HG03064 (cell line): ENCODE results near the gene TTC21A.
"Not testable (repeated sequence)": the region's sequence is repeated elsewhere in the genome, so short reads cannot be mapped to it uniquely, and the experiment has no call there.

Source experiments
- ATAC-seq: cut with Tn5 transposase; IDR thresholded peaks from one replicate; pipeline ENCODE4 v1.9.1; 2021; ENCODE audit warnings: low read depth; ENCODE audit not compliant: unreplicated experiment

The TTC21A gene, protein sequence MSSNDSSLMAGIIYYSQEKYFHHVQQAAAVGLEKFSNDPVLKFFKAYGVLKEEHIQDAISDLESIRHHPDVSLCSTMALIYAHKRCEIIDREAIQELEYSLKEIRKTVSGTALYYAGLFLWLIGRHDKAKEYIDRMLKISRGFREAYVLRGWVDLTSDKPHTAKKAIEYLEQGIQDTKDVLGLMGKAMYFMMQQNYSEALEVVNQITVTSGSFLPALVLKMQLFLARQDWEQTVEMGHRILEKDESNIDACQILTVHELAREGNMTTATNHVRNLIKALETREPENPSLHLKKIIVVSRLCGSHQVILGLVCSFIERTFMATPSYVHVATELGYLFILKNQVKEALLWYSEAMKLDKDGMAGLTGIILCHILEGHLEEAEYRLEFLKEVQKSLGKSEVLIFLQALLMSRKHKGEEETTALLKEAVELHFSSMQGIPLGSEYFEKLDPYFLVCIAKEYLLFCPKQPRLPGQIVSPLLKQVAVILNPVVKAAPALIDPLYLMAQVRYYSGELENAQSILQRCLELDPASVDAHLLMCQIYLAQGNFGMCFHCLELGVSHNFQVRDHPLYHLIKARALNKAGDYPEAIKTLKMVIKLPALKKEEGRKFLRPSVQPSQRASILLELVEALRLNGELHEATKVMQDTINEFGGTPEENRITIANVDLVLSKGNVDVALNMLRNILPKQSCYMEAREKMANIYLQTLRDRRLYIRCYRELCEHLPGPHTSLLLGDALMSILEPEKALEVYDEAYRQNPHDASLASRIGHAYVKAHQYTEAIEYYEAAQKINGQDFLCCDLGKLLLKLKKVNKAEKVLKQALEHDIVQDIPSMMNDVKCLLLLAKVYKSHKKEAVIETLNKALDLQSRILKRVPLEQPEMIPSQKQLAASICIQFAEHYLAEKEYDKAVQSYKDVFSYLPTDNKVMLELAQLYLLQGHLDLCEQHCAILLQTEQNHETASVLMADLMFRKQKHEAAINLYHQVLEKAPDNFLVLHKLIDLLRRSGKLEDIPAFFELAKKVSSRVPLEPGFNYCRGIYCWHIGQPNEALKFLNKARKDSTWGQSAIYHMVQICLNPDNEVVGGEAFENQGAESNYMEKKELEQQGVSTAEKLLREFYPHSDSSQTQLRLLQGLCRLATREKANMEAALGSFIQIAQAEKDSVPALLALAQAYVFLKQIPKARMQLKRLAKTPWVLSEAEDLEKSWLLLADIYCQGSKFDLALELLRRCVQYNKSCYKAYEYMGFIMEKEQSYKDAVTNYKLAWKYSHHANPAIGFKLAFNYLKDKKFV (N-terminal part only)

DNA sequence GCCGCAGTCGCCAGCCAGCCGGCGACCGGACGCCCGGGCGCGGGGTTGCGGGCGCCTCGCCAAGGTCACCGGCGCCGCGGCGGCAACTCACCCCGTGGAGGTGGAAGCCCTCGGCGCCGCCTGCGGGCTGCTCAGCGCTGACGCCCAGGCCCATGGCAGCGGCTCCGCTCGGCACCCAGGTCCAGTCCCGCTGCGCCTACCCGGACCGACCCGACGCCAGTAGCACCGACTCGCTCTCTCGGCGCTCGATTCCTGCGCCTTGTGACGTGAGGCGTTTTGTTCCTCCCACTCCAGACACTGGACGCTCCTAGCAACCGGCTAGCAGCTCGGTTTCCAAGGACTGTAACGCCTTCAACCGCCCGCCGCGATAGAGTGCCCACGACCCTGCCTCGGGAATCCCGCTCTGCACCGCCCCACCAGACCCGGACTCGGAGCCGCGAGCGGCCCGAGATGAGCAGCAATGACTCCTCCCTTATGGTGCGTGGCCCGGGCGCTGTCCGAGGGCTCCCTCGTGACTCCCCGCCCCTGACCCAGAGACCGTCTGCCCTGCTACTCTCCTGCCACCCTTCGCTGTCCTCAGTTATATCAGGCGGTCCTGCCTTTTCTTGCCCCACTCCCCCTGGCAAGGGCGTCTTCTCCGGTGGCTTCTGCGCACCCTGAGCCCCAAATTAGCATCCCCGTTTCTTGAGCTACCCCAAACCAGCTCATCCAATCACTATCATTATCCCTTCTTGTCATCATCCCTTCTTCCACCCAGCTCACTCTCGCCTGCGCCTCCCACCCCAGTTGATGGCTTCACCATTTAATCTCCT, at the start of gene TTC21A, which contains the start of gene GORASP1:
Gene TTC21A, plus strand, starts transcription at position 293 of the 812 bp plus-strand sequence. Its CDS starts 158 bp downstream, at position 451.
Gene GORASP1, minus strand, starts transcription at position 240 of the 812 bp plus-strand sequence. Its CDS starts 86 bp downstream, at position 154.
- peak; percentile 65 for ATAC-seq

DNA sequence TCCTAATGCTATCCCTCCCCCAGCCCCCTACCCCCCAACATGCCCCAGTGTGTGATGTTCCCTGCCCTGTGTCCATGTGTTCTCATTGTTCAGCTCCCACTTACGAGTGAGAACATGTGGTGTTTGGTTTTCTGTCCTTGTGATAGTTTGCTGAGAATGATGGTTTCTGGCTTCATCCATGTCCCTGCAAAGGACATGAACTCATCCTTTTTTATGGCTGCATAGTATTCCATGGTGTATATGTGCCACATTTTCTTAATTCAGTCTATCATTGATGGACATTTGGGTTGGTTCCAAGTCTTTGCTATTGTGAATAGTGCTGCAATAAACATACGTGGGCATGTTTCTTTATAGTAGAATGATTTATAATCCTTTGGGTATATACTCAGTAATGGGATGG, 46.3 kb upstream of the TTC21A start:
- not testable (repeated sequence) for ATAC-seq

- ATAC-seq: no peak
Measured at GRCh38 chr3:39062180-39062579, 45.3 kb upstream of the TTC21A start.

DNA sequence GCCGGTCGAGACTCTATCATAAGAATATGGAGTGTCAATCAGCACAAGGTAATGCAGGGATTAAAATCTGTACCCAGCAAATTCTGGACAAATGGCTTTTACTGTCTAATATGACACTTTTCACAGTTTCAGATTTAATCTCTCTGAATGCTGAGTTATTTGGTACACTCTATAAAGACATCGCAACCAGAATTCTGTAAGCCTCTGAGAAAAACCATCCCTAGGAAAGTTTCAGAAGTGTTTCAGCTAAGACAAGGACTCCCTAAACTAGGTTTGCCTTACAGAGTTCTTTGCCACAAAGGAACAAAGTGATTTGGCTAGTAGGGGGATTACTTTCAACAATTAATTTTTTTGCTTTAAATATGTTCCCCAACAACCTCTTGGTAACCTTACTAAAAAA, 44.3 kb upstream of the TTC21A start:
- no peak for ATAC-seq

DNA sequence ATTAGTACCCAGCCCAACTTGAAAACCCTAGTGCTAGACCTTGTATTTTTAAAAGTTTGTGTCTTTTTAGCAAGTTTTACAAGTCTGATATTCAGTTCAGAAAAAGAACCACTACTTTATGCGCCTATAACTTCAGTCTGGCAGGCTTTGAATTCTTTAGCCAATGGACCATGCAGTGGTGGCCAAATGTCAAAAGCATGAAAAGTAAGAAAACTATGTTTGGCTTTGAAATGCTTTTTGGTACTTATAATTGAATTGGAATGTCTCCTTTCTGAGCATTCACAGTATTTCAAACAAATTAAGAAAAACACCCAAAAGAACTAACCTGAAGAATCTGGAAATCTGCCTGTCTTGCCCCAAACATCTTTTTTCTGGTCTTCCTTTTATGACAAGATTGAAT, 42.8 kb upstream of the TTC21A start:
- ATAC-seq: no peak

DNA sequence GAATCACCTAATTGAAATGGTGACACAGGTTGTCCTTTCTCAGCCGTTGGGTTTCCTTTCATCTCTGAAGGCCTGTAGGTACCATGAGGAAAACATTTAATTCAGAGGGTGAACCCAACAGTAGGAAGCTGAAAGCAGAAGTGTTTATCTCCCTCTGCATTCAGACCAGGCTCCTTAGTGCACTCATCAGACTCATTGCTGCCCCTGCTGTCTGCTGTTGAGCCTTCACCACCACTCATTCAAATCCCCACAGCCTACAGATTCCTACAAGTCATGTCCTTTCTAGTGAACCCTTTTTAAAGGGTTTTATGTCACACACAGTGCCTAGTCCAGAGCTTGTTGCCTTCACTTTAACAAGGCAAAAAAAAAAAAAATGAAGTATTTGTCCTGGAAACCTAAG, 42.3 kb upstream of the TTC21A start:
- ATAC-seq: peak; percentile 78

DNA sequence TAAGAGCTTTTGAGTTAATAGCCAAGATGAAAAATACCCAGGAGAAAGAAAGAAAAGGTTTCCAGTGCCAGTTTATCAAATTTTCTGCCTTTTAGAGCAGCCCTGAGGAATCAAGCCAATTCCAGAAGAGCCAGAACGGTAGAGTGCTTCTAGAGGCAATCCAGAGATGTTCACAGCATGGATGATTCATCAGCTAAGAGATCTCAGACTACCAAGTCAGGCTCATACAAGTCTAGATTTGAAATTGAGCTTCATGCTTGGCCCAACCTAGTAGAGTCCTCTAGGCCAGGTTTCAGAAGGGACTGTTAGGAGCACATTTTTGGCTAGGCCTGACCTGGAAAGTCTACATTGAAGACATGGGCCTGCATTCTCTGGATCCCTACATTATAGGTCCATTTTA, 40.2 kb upstream of the TTC21A start:
- ATAC-seq: no peak

DNA sequence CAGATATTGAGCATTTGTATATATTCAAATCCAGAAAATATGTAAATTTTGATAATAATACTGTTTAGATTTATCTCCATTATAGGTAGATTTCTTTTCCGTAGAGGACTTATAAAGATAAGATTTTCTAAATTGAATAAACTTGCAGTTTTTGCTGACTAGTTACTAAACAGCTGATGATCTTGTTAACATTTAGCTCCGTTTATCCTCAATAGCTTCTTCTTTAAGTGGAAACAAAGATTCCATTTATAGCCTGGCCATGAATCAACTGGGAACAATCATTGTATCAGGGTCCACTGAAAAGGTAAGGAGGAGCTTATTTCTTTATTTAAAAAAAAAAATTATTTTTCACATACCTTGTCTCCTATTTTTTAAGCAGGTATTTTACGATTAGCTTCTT, 38.9 kb upstream of the TTC21A start:
- no peak for ATAC-seq

DNA sequence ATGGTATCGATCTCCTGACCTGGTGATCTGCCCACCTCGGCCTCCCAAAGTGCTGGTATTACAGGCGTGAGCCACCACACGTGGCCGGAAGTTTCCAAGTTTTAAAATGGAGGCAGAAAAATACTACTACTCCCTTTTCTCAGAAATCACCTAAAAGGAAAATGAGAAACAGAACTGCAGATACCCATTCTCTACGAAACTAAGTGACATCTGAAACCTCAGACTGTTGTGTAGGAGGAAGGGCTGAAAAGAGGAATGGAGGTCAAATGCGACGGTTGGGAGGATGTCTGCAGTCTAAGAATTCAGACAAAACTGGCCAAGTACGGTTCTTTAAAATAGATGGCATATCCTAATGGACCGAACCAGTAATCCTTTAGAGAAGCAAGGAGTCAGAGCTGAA, 31.6 kb upstream of the TTC21A start:
- no peak for ATAC-seq

GRCh38 chr3:39079530-39079929, 27.9 kb upstream of the TTC21A start:
- ATAC-seq: no peak

GRCh38 chr3:39080026-39080425, 27.5 kb upstream of the TTC21A start:
- ATAC-seq: no peak

DNA sequence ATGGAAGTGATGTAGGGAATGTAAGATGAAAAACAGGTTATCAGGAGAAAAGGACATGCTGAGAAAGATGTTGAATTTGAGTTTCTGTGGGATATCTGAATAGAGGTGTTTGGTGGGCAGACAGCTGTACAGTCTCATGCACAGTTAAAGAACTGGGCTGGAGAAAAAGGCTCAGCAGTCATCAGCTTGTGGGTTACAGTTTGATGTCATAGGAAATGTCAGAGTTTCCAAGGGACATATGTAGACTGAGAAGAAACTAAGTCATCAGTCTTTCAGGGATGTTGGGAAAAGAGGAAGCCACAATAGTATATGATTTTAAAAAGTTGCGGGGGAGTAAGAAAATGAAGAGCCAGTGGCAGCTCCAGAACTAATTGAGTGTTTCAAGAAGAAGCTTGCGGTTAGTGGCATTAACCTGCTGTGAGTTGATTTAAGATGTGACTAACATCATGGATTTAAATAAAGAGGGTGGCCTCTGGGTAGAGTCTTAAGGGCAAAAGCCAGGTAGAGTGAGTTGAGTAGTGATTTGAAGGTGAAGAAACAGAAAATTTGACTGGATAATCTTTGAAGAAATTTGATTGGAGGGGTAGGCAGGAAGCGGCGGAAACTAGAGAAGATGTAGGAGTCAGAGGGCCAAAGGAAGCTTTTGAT, 24.7 kb upstream of the TTC21A start:
- ATAC-seq: no peak

DNA sequence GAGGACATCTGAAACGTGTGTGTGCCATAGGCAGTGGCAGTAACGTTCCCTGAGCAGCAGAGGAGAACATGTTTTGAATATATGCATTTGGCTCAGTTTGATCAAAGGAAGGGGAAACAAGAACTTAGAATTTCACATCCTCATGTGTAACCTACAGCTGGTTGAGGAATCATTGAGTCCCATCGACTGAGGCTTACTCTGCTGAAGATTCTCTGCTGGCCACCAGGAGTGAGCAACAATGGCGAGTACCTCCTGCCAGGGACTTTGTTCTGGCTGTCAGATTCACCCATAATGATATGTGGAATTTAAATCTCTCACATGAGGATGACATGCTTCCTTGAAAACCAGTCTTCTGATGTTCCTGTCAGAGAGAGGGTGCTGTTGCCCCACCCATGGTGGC, 21.3 kb upstream of the TTC21A start:
- ATAC-seq: no peak

DNA sequence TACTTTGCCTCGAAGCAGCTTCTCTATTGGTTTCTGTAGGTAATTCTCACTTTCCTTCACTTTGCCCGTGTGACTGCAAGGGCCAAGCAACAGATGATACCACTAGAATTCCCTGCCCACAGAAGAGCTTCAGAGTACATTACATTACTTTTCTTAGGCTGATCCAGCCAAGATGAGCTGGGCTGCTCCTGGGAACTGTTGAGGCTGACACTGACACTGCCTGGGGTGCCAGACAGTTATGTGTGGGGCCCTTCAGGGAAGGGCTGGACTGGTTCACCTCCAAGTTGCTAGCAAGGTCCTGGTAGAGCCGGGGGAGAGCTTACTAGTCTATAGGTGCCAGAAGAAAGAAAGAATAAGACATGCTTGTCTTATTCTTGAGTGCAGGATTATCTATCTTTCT, 19.0 kb upstream of the TTC21A start:
- no peak for ATAC-seq

- no peak for ATAC-seq
Measured at GRCh38 chr3:39088889-39089288, 18.6 kb upstream of the TTC21A start.

DNA sequence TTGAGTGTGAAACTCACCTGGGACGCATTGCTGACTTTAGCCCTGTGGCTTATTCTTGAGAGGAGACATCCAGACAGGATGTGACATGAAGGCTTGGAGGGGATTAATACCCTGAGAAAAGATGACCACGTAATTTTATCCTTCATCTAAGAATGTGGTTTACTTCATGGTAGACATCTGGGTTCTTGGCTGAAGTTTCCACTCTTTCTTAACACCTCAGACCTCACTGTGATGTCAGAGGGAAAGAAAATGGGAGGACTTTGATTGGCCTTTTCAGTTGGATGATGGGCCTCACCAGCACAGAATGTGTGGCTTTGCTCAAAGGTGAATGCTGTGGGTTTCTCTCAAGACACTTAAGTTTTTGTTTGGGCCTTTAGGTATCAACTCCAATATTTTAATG, 16.6 kb upstream of the TTC21A start:
- ATAC-seq: no peak

DNA sequence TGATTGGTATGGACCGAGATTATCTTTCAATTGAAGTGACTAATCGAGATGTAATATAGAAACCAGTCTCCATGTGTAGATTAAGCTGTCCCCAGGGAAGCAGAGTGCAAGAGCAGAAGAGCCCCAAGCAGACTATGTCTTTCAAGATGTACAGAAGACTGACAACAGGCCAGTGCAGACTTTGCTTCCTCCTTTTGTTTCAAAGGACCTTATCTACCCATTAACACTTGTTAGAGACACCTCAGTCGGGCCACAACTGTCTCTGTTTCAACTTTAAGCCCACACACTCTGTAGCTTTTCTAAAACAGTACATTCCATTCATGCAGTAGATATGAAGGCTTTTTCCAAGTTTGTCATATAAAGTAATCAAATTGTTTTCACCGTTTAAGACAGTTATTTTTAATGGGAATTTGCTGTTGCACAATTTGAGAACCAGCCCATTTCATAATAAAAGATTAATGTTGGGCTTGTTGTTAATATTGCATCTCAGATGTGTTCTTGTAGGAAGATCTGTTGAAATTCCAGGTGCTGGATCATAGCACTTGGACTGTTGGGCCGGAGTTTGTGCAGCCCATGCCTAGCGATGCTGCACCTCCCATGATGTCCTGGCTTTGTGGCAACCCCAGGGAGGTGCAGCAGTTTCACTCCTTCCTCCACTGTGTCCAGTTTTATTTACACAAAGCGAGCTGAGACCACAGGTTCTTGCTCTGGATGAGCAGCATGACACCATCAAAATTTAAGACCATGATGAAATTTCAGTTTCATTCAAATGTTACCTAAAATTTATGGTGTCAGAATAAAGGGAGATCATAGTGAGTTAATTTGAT, 12.4 kb upstream of the TTC21A start:
- ATAC-seq: no peak

GRCh38 chr3:39095778-39096177, 11.7 kb upstream of the TTC21A start:
- ATAC-seq: no peak

DNA sequence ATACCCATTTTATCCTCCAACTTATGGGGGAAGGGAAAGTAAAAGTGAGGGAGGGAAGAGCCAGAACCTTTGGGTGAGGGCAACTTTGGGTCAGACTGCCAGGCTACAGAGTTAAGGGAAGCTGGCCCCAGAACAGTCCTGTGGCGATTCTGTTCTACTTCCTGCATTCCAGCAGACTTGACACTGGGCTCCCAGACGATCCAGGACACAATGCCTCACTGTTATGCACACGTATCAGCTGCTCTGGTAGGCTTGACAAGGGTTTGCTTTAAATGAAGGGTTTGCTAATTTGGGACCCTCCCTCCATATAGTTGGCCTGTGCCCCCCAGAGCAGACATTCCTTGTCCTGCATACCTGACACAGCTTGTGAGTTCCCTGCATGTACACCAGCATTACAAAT, 10.7 kb upstream of the TTC21A start:
- ATAC-seq: no peak
